CD14-positive monocyte (primary cell): ENCODE results near the gene MT1B. TPM values are rescaled to one million over a fixed set of nuclear protein-coding genes. Genes with fewer than 3 reads are reported as not detected.
A peak's percentile ranks its signal among the peaks of the same experiment; 100 is the strongest.

Experiments
- DNase-seq, 3 donors: peaks; one replicate each; pipeline ENCODE4 v3.0.0-alpha.2; 2011 to 2022
- H2AFZ ChIP-seq: 2 replicates; pipeline ENCODE4 v1.6.0; 2012; ENCODE audit warnings: mild to moderate bottlenecking, low read depth, low read length, inconsistent platforms; ENCODE audit not compliant: insufficient read depth, poor library complexity, severe bottlenecking
- H3K27ac ChIP-seq, 2 donors: 1 replicate in 1 of 2; 2 replicates in 1 of 2; pipeline ENCODE4 v1.5.1; 2012 to 2013; ENCODE audit warnings: low read length in 2 of 2, control low read depth in 1 of 2, inconsistent platforms in 1 of 2, low read depth in 1 of 2, mild to moderate bottlenecking in 1 of 2
- H3K27me3 ChIP-seq, 2 donors: one replicate each; pipeline versions ENCODE4 v1.6.0 to v1.6.1; 2011 to 2013; ENCODE audit warnings: low read length in 2 of 2; ENCODE audit not compliant: control insufficient read depth in 2 of 2, insufficient read depth in 2 of 2
- H3K36me3 ChIP-seq, 2 donors: replicated peaks in 1 of 2; 1 replicate in 1 of 2; 2 replicates in 1 of 2; pipeline versions ENCODE4 v1.5.1 to v1.6.1; 2012 to 2013; ENCODE audit warnings: low read length in 2 of 2, control low read depth in 1 of 2, inconsistent platforms in 1 of 2, mild to moderate bottlenecking in 1 of 2; ENCODE audit not compliant: insufficient read depth in 2 of 2, control insufficient read depth in 1 of 2
- H3K4me1 ChIP-seq, 2 donors: 1 replicate in 1 of 2; 2 replicates in 1 of 2; pipeline versions ENCODE4 v1.5.1 to v1.6.1; 2012 to 2013; ENCODE audit warnings: low read length in 2 of 2, control low read depth in 1 of 2, inconsistent platforms in 1 of 2, mild to moderate bottlenecking in 1 of 2, moderate library complexity in 1 of 2; ENCODE audit not compliant: insufficient read depth in 2 of 2, control insufficient read depth in 1 of 2
- H3K4me2 ChIP-seq: replicated peaks from 2 replicates; pipeline ENCODE3; 2012; ENCODE audit warnings: low read length, moderate library complexity, mild to moderate bottlenecking; ENCODE audit not compliant: poor library complexity, severe bottlenecking; ENCODE audit errors: extremely low read depth
- H3K4me3 ChIP-seq, 3 experiments: fragments of 200-600 bp in 1 of 3; sonication (generic) in 1 of 3; replicated peaks in 1 of 3; 1 replicate in 2 of 3; 2 replicates in 1 of 3; pipeline ENCODE4 v1.5.1; 2011 to 2013; ENCODE audit warnings: low read length in 3 of 3, mild to moderate bottlenecking in 3 of 3, control low read depth in 2 of 3, low read depth in 2 of 3, inconsistent platforms in 1 of 3, moderate library complexity in 1 of 3
- H3K79me2 ChIP-seq: 2 replicates; pipeline ENCODE4 v1.6.0; 2012; ENCODE audit warnings: mild to moderate bottlenecking, control low read depth, inconsistent platforms, low read length, moderate library complexity; ENCODE audit not compliant: insufficient read depth
- H3K9ac ChIP-seq: 2 replicates; pipeline ENCODE4 v1.6.0; 2017; ENCODE audit warnings: low read length, mild to moderate bottlenecking; ENCODE audit not compliant: insufficient read depth, poor library complexity, severe bottlenecking
- H3K9me3 ChIP-seq, 2 donors: replicated peaks in 1 of 2; 1 replicate in 1 of 2; 2 replicates in 1 of 2; pipeline versions ENCODE4 v1.5.1 to v1.6.1; 2012 to 2013; ENCODE audit warnings: low read length in 2 of 2, control low read depth in 1 of 2; ENCODE audit not compliant: control insufficient read depth in 1 of 2, insufficient read depth in 1 of 2
- H4K20me1 ChIP-seq: 2 replicates; pipeline ENCODE4 v1.6.0; 2012; ENCODE audit warnings: mild to moderate bottlenecking, low read length, control low read depth, moderate library complexity; ENCODE audit not compliant: insufficient read depth
- H3K27ac Mint-ChIP-seq, 7 donors: one replicate each; pipeline ENCODE4 v1.8.0; 2020; ENCODE audit warnings: mild to moderate bottlenecking in 7 of 7, mixed read lengths in 7 of 7, moderate library complexity in 6 of 7, inconsistent platforms in 2 of 7
- H3K27me3 Mint-ChIP-seq, 3 donors: one replicate each; pipeline ENCODE4 v1.8.0; 2021 to 2022; ENCODE audit warnings: low read depth in 3 of 3, mild to moderate bottlenecking in 3 of 3, mixed read lengths in 3 of 3, moderate library complexity in 3 of 3, inconsistent platforms in 1 of 3
- H3K36me3 Mint-ChIP-seq, 2 donors: one replicate each; pipeline ENCODE4 v1.8.0; 2020; ENCODE audit warnings: mixed read lengths in 2 of 2, inconsistent platforms in 1 of 2, mild to moderate bottlenecking in 1 of 2
- H3K4me1 Mint-ChIP-seq: one replicate; pipeline ENCODE4 v1.8.0; 2020; ENCODE audit warnings: mild to moderate bottlenecking, mixed read lengths
- H3K4me3 Mint-ChIP-seq, 2 donors: one replicate each; pipeline ENCODE4 v1.8.0; 2020; ENCODE audit warnings: mild to moderate bottlenecking in 2 of 2, mixed read lengths in 2 of 2, moderate library complexity in 1 of 2
- H3K9me3 Mint-ChIP-seq, 7 donors: one replicate each; pipeline ENCODE4 v1.8.0; 2020 to 2022; ENCODE audit warnings: mixed read lengths in 7 of 7, mild to moderate bottlenecking in 6 of 7, moderate library complexity in 6 of 7, inconsistent platforms in 2 of 7
- CTCF ChIP-seq: fragments of 200-600 bp; IDR thresholded peaks from one replicate; pipeline ENCODE4 v1.8.0; 2022; ENCODE audit warnings: antibody characterized with exemption, mild to moderate bottlenecking
- WGBS: methylation state at CpG from one replicate; pipeline ENCODE4 v1.1.5; 2013; ENCODE audit warnings: missing lambda C conversion rate; ENCODE audit not compliant: insufficient coverage; 5-methylcytosine and 5-hydroxymethylcytosine counted together
- intact Hi-C, 2 donors: fragments of 100-400 bp; cut with micrococcal nuclease; formaldehyde crosslinking; loops; one replicate each; pipeline versions ENCODE4 v1.15.0 to v1.15.1; 2023
- polyA plus RNA-seq, 3 donors: library from polyadenylated mRNA; depleted of rRNA in 1 of 3; unstranded in 2 of 3; stranded (reverse) in 1 of 3; fragments of 300-500 nt in 2 of 3; fragments of >200 nt in 1 of 3; fragmentation: Illumina TruSeq in 2 of 3; gene quantifications; 1 replicate in 2 of 3; 2 replicates in 1 of 3; pipeline ENCODE4 v1.2.3, GENCODE V29; 2012 to 2021

Gene MT1B
- polyA plus RNA-seq, 3 donors = not detected

DNA sequence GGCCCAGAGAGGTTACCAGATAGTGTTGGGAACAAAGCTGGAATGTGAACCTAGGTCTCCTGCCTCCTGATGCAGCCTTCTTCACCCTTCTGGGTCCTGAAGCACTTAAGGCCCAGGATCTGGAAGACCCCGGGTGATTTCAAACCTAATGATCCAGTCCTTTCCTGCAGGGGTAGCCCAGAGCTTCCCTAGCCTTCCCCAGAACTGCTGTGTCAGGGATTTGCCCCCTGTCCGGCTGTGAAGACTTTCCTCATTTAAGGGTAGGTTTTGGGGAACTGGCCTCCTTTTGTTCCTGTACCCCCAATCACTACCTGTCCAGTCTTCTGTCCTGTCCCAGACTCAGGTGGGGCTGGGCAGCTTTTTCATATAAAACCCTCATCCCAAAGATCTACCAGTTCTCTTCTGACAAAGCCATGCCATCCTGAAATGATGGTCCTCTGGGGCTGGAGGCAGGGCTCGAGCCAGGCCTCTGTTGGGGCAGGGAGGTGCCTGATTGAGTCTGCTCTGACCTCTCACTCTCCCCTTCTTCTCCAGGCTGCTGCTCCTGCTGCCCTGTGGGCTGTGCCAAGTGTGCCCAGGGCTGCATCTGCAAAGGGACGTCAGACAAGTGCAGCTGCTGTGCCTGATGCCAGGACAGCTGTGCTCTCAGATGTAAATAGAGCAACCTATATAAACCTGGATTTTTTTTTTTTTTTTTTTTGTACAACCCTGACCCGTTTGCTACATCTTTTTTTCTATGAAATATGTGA lies 31.9 kb downstream of the MT1B start:
- H3K4me3 ChIP-seq = peak overlapping the region in 1 of 3 experiments; percentile 89
- TF ChIP-seq CTCF = no peak
- no peaks in the 10 kb centered on the region for H3K79me2 ChIP-seq
- H3K36me3 ChIP-seq = no peaks in the 10 kb centered on the region
- no peak overlapping the region for H2AFZ ChIP-seq
- H3K4me3 Mint-ChIP-seq = peak overlapping the region in 1 of 2 donors; percentile 98
- peaks cover 7 to 8% of the 10 kb centered on the region in 2 donors for H3K36me3 Mint-ChIP-seq
- H3K9me3 ChIP-seq = peaks cover 0 to 10% of the 10 kb centered on the region in 2 donors
- H3K9ac ChIP-seq = peak overlapping the region; percentile 69
- peak overlapping the region; percentile 88 for H3K4me2 ChIP-seq
- intact Hi-C loops = no loop called here
- H3K27me3 ChIP-seq = no peaks in the 10 kb centered on the region
- no peak overlapping the region for H3K27ac Mint-ChIP-seq
- DNase-seq = no peak
- peaks cover 4 to 10% (median 6%) of the 10 kb centered on the region in 3 donors for H3K27me3 Mint-ChIP-seq
- H4K20me1 ChIP-seq = no peaks in the 10 kb centered on the region
- peaks cover 5 to 20% (median 15%) of the 10 kb centered on the region in 7 donors for H3K9me3 Mint-ChIP-seq
- H3K4me1 Mint-ChIP-seq = peaks cover 24% of the 10 kb centered on the region
- 83% methylated on average over 1 of the region's 5 CpGs for WGBS
- peaks cover 15 to 19% of the 10 kb centered on the region in 2 donors for H3K4me1 ChIP-seq
- no peak overlapping the region for H3K27ac ChIP-seq

DNA sequence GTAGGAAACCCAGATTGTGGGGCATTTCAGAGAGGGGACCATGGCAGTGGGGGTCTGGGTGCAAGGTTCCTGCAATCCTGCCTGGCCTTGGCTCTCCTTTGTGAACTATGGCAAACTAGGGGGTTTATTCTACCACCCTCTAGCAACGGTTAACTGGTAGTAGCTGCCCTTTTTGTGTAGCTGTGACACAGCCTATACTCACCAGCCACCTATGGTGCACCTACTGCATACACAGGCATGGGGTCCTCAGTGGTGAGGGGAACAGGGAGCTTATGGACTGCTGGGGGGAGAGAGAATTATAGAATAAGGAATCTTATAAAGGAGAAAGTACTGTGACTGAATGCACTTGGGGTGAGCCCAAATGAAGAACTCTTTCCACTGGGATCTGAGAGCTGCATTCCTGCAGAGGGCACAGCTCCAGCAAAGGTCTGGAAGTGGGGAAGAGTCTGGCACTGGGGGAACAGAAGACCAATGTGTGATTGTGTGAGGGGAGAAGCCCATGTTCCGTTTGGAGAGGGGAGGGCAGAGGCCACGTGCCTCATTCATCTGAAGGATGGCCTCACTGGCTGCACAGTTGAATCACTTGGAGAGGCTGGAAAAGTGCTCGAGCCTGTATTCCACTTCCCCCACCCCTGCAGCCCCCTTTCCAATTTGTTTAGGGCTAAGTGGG lies 32.7 kb downstream of the MT1B start:
- Mint-ChIP-seq H3K27me3 (peaks cover 4 to 10% (median 4%) of the 10 kb centered on the region in 3 donors), H3K9me3 (peaks cover 5 to 20% (median 15%) of the 10 kb centered on the region in 7 donors), H3K4me3 (no peak overlapping the region), H3K4me1 (peaks cover 24% of the 10 kb centered on the region), H3K36me3 (peaks cover 7 to 8% of the 10 kb centered on the region in 2 donors), H3K27ac (no peak overlapping the region)
- H3K9ac ChIP-seq = no peak overlapping the region
- no peak for DNase-seq
- H3K4me2 ChIP-seq = no peak overlapping the region
- H3K27me3 ChIP-seq = no peaks in the 10 kb centered on the region
- no peak overlapping the region for H3K27ac ChIP-seq
- no peak overlapping the region for H3K4me3 ChIP-seq
- intact Hi-C loops = no loop called here
- peaks cover 0 to 10% of the 10 kb centered on the region in 2 donors for H3K9me3 ChIP-seq
- no peak for TF ChIP-seq CTCF
- H3K79me2 ChIP-seq = no peaks in the 10 kb centered on the region
- peaks cover 15 to 19% of the 10 kb centered on the region in 2 donors for H3K4me1 ChIP-seq
- no peaks in the 10 kb centered on the region for H3K36me3 ChIP-seq
- no CpG with 5 or more reads among the region's 4 CpGs for WGBS
- H2AFZ ChIP-seq = no peak overlapping the region
- no peaks in the 10 kb centered on the region for H4K20me1 ChIP-seq
